Osteocyte (in vitro differentiated cells): ENCODE data around the gene C1QTNF3. TPM values are rescaled to one million over a fixed set of nuclear protein-coding genes. Genes with fewer than 3 reads are reported as not detected.

ENCODE experiments used
- DNase-seq: peaks from one replicate; pipeline ENCODE4 v3.0.0; 2021; ENCODE audit warnings: mixed read lengths; ENCODE audit not compliant: unreplicated experiment; ENCODE audit errors: extremely low spot score
- H3K27ac Mint-ChIP-seq: one replicate; pipeline ENCODE4 v1.8.0; 2021; ENCODE audit warnings: mild to moderate bottlenecking, mixed read lengths; ENCODE audit not compliant: unreplicated experiment
- H3K27me3 Mint-ChIP-seq: one replicate; pipeline ENCODE4 v1.8.0; 2021; ENCODE audit warnings: mixed read lengths; ENCODE audit not compliant: unreplicated experiment
- H3K36me3 Mint-ChIP-seq: one replicate; pipeline ENCODE4 v1.8.0; 2021; ENCODE audit warnings: mixed read lengths; ENCODE audit not compliant: unreplicated experiment
- H3K4me1 Mint-ChIP-seq: one replicate; pipeline ENCODE4 v1.8.0; 2021; ENCODE audit warnings: mixed read lengths; ENCODE audit not compliant: unreplicated experiment
- H3K4me3 Mint-ChIP-seq: one replicate; pipeline ENCODE4 v1.8.0; 2021; ENCODE audit warnings: mild to moderate bottlenecking, moderate library complexity, mixed read lengths; ENCODE audit not compliant: unreplicated experiment
- H3K9me3 Mint-ChIP-seq: one replicate; pipeline ENCODE4 v1.8.0; 2021; ENCODE audit warnings: mixed read lengths; ENCODE audit not compliant: unreplicated experiment
- total RNA-seq: library from RNA; stranded (reverse); gene quantifications from 2 replicates; pipeline ENCODE4 v1.2.1, GENCODE V29; 2021
- TF ChIP-seq, protein P1 (sequence below): fragments of 200-600 bp; sonication (generic); IDR thresholded peaks from 2 replicates; pipeline ENCODE4 v1.5.0; 2021; ENCODE audit warnings: antibody characterized with exemption, mild to moderate bottlenecking, moderate library complexity

C1QTNF3 gene
- total RNA-seq, 1 donor from 2014 or later, result 4.8 TPM

DNA sequence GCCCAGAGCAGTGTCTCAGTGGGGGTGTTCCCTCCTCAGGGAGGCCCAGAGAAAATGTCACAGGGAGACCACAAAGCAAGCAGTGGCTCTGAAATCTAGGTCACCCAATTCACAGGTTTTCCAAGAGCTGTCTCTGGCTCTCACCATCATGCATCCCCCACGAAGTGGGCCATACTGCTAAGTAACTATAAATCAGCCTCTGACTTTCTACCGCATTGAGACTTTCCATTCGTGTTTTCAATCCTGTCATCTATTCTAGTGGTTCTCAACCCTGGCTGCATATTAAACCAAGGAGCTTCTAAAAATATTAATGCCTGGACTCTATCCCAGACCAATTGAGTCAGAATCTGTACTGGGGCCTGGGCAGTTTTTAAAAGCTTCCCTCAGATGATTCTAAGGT is 2.0 kb upstream of the C1QTNF3 start:
- TF ChIP-seq, protein P1, sequence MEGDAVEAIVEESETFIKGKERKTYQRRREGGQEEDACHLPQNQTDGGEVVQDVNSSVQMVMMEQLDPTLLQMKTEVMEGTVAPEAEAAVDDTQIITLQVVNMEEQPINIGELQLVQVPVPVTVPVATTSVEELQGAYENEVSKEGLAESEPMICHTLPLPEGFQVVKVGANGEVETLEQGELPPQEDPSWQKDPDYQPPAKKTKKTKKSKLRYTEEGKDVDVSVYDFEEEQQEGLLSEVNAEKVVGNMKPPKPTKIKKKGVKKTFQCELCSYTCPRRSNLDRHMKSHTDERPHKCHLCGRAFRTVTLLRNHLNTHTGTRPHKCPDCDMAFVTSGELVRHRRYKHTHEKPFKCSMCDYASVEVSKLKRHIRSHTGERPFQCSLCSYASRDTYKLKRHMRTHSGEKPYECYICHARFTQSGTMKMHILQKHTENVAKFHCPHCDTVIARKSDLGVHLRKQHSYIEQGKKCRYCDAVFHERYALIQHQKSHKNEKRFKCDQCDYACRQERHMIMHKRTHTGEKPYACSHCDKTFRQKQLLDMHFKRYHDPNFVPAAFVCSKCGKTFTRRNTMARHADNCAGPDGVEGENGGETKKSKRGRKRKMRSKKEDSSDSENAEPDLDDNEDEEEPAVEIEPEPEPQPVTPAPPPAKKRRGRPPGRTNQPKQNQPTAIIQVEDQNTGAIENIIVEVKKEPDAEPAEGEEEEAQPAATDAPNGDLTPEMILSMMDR, result no peak
- Mint-ChIP-seq H3K9me3 (no peaks in the 10 kb centered on the region), H3K4me1 (peaks cover 19% of the 10 kb centered on the region), H3K4me3 (no peak overlapping the region), H3K36me3 (peaks cover under 1% of the 10 kb centered on the region), H3K27me3 (no peaks in the 10 kb centered on the region), H3K27ac (no peak overlapping the region)
- no peak for DNase-seq

GRCh38 chr5:34042321-34042720 is 692 bp downstream of the C1QTNF3 start:
- Mint-ChIP-seq H3K9me3 (no peaks in the 10 kb centered on the region), H3K27me3 (no peaks in the 10 kb centered on the region), H3K4me3 (no peak overlapping the region), H3K27ac (no peak overlapping the region), H3K4me1 (peaks cover 38% of the 10 kb centered on the region), H3K36me3 (peaks cover 2% of the 10 kb centered on the region)
- no peak for DNase-seq
- TF ChIP-seq, protein P1, result no peak

- DNase-seq, result no peak
- peaks cover 2% of the 10 kb centered on the region for H3K36me3 Mint-ChIP-seq
- H3K4me3 Mint-ChIP-seq, result no peak overlapping the region
- H3K4me1 Mint-ChIP-seq, result peaks cover 40% of the 10 kb centered on the region
- TF ChIP-seq, protein P1, result no peak
- H3K27ac Mint-ChIP-seq, result no peak overlapping the region
- no peaks in the 10 kb centered on the region for H3K27me3 Mint-ChIP-seq
- no peaks in the 10 kb centered on the region for H3K9me3 Mint-ChIP-seq
Observed at GRCh38 chr5:34041247-34041972, 1.6 kb downstream of the C1QTNF3 start.

DNA sequence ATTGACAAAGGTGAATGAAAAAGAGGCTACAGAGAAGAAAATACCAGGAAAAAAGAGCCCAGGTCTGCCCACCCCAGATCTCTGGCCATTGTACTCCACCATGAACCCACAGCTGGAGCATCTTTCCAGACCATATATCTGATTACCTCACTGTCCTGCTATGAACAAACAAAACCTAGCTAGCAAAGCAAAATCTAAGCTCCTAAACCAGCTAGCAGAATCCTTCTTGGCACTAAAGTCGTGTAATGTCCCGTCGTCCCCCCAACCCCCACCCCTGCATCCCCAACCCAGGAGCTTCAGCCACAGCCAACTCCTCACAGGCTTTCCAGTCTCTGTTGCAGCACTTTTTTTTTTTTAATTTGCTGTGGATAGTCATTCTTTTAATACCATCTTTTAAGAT is 2.5 kb downstream of the C1QTNF3 start:
- TF ChIP-seq, protein P1, result no peak
- Mint-ChIP-seq H3K27ac (no peak overlapping the region), H3K9me3 (no peaks in the 10 kb centered on the region), H3K4me3 (no peak overlapping the region), H3K27me3 (no peaks in the 10 kb centered on the region), H3K4me1 (peaks cover 32% of the 10 kb centered on the region), H3K36me3 (peaks cover 2% of the 10 kb centered on the region)
- no peak for DNase-seq

GRCh38 chr5:34039398-34040157 is 3.4 kb downstream of the C1QTNF3 start:
- Mint-ChIP-seq H3K9me3 (no peaks in the 10 kb centered on the region), H3K4me1 (peaks cover 31% of the 10 kb centered on the region), H3K4me3 (no peak overlapping the region), H3K27ac (no peak overlapping the region), H3K36me3 (peaks cover 4% of the 10 kb centered on the region), H3K27me3 (no peaks in the 10 kb centered on the region)
- no peak for DNase-seq
- TF ChIP-seq, protein P1, result no peak
